SK-N-MC (cell line): ENCODE results near the gene MTR.

Experiments
- EZH2 ChIP-seq: fragments of 200-600 bp; sonication (generic); IDR thresholded peaks from one replicate; pipeline ENCODE4 v1.6.1; 2017; ENCODE audit warnings: antibody characterized with exemption
- FOXP2 ChIP-seq: optimal IDR thresholded peaks from 2 replicates; pipeline ENCODE3; 2011; ENCODE audit warnings: mild to moderate bottlenecking, moderate library complexity; ENCODE audit not compliant: insufficient read depth; ENCODE audit errors: extremely low read length, control extremely low read depth
- POLR2AphosphoS5 ChIP-seq: IDR thresholded peaks from 2 replicates; pipeline ENCODE4 v1.6.1; 2012; ENCODE audit warnings: mild to moderate bottlenecking, low read depth, low read length, borderline replicate concordance

DNA sequence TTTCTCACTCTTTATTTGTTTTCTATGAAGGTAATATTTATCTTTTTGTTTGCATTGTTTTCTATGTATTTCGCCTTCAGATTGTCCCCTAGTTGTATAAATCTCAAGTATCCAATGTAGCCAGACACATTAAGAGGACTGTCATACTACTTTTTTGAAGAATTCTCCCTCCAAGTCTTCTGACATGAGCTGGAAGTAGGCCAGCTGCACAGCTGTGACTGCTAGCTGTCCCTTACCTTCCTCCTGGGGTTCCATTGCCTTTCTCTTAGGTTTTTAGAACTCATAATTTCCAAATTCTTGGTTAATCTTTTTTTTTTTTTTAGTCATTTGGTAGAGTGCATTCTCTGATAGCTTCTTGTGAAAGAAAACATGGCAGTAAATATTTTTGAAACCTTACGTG, 46.2 kb downstream of the MTR start:
- TF ChIP-seq POLR2AphosphoS5 (no peak), EZH2 (no peak), FOXP2 (no peak)
